ENCODE data around the gene SLC35C1.

GRCh38 chr11:45766469-45766868 lies 38.5 kb upstream of the SLC35C1 start:
- no peak for TF ChIP-seq POLR2A (IDR thresholded peaks at IDR 0.05)
- no peak for TF ChIP-seq CTCF (IDR thresholded peaks at IDR 0.05)
